ENCODE data around the gene ARHGAP33. TPM values are rescaled to one million over a fixed set of nuclear protein-coding genes. Genes with fewer than 3 reads are reported as not detected.

Gene ARHGAP33
- total RNA-seq, 3 donors from 2014 or later: 14.4 to 16.0 (median 14.6) TPM

GRCh38 chr19:35757231-35757748, 18.1 kb upstream of the ARHGAP33 start:
- DNase-seq: peak; percentile 54 to 86 (median 74)
- intact Hi-C loops (cut with DNase I, micrococcal nuclease): no loop called here
- Histone ChIP-seq H3K9me3 (no peaks in the 10 kb centered on the region), H3K4me1 (ENCODE audit: low read depth) (peaks cover 32% of the 10 kb centered on the region), H3K36me3 (ENCODE audit: low read depth) (peaks cover 7% of the 10 kb centered on the region), H3K4me3 (no peak overlapping the region)
- TF ChIP-seq CTCF (IDR thresholded peaks at IDR 0.05): no peak
- peak; percentile 16 for ATAC-seq

- intact Hi-C loops (cut with DNase I, micrococcal nuclease): no loop called here
- Histone ChIP-seq H3K4me3 (peak within 1 kb of the TSS; percentile 80), H3K36me3 (ENCODE audit: low read depth) (peaks cover under 1% of the 10 kb centered on the region), H3K4me1 (ENCODE audit: low read depth) (peaks cover 32% of the 10 kb centered on the region), H3K9me3 (no peaks in the 10 kb centered on the region)
- ATAC-seq: peak; percentile 95
- peak; percentile 98 to 99 (median 99) for DNase-seq
- TF ChIP-seq CTCF (IDR thresholded peaks at IDR 0.05): no peak
Measured at GRCh38 chr19:35757749-35758608, 17.4 kb upstream of the ARHGAP33 start, which contains the start of gene PROSER3. PROSER3 (plus strand) TSS chr19:35758176; CDS start chr19:35758216, 40 bp downstream.

GRCh38 chr19:35759697-35760096, 15.7 kb upstream of the ARHGAP33 start:
- peaks cover 32% of the 10 kb centered on the region for H3K4me1 ChIP-seq (ENCODE audit: low read depth)
- no peaks in the 10 kb centered on the region for H3K36me3 ChIP-seq (ENCODE audit: low read depth)
- H3K4me3 ChIP-seq: no peak overlapping the region
- H3K9me3 ChIP-seq: no peaks in the 10 kb centered on the region
- TF ChIP-seq CTCF (IDR thresholded peaks at IDR 0.05): no peak
- DNase-seq (no peak), ATAC-seq (no peak)
- intact Hi-C loops (cut with DNase I, micrococcal nuclease): no loop called here

GRCh38 chr19:35760711-35761349, 14.5 kb upstream of the ARHGAP33 start:
- ATAC-seq: no peak
- intact Hi-C loops (cut with DNase I, micrococcal nuclease): no loop called here
- H3K4me3 ChIP-seq: no peak overlapping the region
- no peak for DNase-seq
- peaks cover 25% of the 10 kb centered on the region for H3K4me1 ChIP-seq (ENCODE audit: low read depth)
- no peaks in the 10 kb centered on the region for H3K36me3 ChIP-seq (ENCODE audit: low read depth)
- no peaks in the 10 kb centered on the region for H3K9me3 ChIP-seq
- no peak for TF ChIP-seq CTCF (IDR thresholded peaks at IDR 0.05)

GRCh38 chr19:35764432-35765315, 10.7 kb upstream of the ARHGAP33 start:
- no peak for ATAC-seq

More at GRCh38 chr19:35764432-35765315, 10.7 kb upstream of the ARHGAP33 start:
- Histone ChIP-seq H3K9me3 (no peaks in the 10 kb centered on the region), H3K4me3 (no peak overlapping the region), H3K4me1 (ENCODE audit: low read depth) (no peaks in the 10 kb centered on the region), H3K36me3 (ENCODE audit: low read depth) (no peaks in the 10 kb centered on the region)
- intact Hi-C loops (cut with DNase I, micrococcal nuclease): no loop called here
- DNase-seq: no peak
- TF ChIP-seq CTCF (IDR thresholded peaks at IDR 0.05): no peak

All from mucosa of descending colon (tissue), 3 donors.